DND-41 (cell line): ENCODE data around the gene ORM1.

Experiments used
- ATAC-seq: fragments of 200-7000 bp; cut with Tn5 transposase; 3 replicates; pipeline ENCODE4 v1.9.1; 2021; ENCODE audit warnings: low read depth; ENCODE audit not compliant: insufficient read depth
- DNase-seq: peaks from one replicate; pipeline ENCODE4 v3.0.0-alpha.2; 2020
- H2AFZ ChIP-seq: 2 replicates; pipeline ENCODE4 v1.6.0; 2012; ENCODE audit warnings: low read depth, low read length
- H3K27ac ChIP-seq: 2 replicates; pipeline ENCODE4 v1.5.1; 2012; ENCODE audit warnings: low read length, inconsistent platforms
- H3K27me3 ChIP-seq: fragments of 200-600 bp; sonication (generic); 2 replicates; pipeline ENCODE4 v1.6.0; 2012; ENCODE audit warnings: low read length, mild to moderate bottlenecking, inconsistent platforms; ENCODE audit not compliant: insufficient read depth, poor library complexity
- H3K36me3 ChIP-seq: 2 replicates; pipeline ENCODE4 v1.5.1; 2012; ENCODE audit warnings: low read length, inconsistent platforms; ENCODE audit not compliant: insufficient read depth
- H3K4me1 ChIP-seq: 2 replicates; pipeline ENCODE4 v1.5.1; 2012; ENCODE audit warnings: mild to moderate bottlenecking, low read length; ENCODE audit not compliant: insufficient read depth
- H3K4me2 ChIP-seq: 2 replicates; pipeline ENCODE4 v1.6.0; 2012; ENCODE audit warnings: mild to moderate bottlenecking, moderate library complexity, low read length, inconsistent platforms; ENCODE audit not compliant: insufficient read depth
- H3K4me3 ChIP-seq, 2 experiments: fragments of 200-600 bp in 1 of 2; shearing (Covaris generic) in 1 of 2; 2 replicates each; pipeline ENCODE4 v1.5.1; 2012 to 2016; ENCODE audit warnings: inconsistent platforms in 2 of 2, low read length in 2 of 2, mild to moderate bottlenecking in 2 of 2, low read depth in 1 of 2, moderate library complexity in 1 of 2
- H3K79me2 ChIP-seq: 2 replicates; pipeline ENCODE4 v1.6.0; 2012; ENCODE audit warnings: low read length, inconsistent platforms; ENCODE audit not compliant: insufficient read depth
- H3K9ac ChIP-seq: 2 replicates; pipeline ENCODE4 v1.6.0; 2012; ENCODE audit warnings: low read depth, mild to moderate bottlenecking, inconsistent platforms, low read length, moderate library complexity
- H3K9me3 ChIP-seq: 2 replicates; pipeline ENCODE4 v1.5.1; 2012; ENCODE audit warnings: low read length, moderate library complexity, mild to moderate bottlenecking, inconsistent platforms; ENCODE audit not compliant: insufficient read depth, severe bottlenecking
- H4K20me1 ChIP-seq: 2 replicates; pipeline ENCODE4 v1.6.0; 2012; ENCODE audit warnings: low read length; ENCODE audit not compliant: insufficient read depth
- EZH2 ChIP-seq: IDR thresholded peaks from 3 replicates; pipeline ENCODE4 v1.6.1; 2012; ENCODE audit warnings: borderline replicate concordance, low read depth, mild to moderate bottlenecking, moderate library complexity, low read length, inconsistent platforms; ENCODE audit not compliant: severe bottlenecking
- TF ChIP-seq, protein P1 (sequence below): IDR thresholded peaks from 2 replicates; pipeline ENCODE4 v1.5.1; 2012; ENCODE audit warnings: borderline replicate concordance, low read length, moderate library complexity, mild to moderate bottlenecking; ENCODE audit not compliant: poor library complexity, severe bottlenecking; ENCODE audit errors: extremely low read depth

ORM1 gene

DNA sequence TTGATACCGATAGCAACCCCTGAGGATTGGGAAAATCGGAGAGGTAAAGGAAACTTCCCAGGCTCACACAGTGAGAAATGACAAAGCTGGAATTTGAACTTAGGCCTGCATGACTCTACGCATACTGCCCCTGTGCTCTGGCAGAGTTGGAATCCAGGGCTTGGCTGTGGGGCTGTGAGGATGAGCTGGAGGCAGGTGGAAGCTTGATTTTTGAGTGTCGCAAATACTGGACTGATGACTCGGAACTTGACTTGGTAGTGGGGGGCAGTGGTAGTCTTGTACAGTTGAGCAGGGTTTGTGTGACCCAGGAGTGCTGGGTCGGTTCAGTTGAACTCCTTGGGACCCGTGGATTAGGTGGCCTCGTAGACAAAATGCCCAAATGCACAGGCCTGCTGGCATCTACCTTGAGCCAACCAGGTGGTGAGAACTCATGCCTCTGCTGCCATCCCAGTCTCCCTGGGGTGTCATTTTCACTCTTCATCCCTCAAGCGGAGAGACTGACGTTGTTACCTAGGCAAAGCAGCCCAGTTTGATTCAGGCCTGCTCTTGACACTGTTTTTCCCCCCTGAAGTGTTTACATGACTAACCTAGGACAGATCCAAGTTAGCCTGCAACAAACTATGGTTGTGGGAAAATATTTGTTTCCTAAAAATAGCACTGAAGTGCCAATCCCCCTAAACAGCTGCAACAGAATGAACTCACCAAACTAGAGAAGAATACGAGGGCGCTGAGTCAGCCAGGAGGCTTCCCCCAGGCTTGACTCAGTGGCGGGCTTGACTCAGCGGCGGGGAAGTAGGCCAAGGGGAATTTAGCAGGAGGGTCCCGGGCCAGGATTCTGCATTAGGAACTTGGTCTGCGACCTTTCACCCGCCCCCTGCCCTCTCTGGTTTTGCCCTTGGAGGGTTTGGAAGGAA is 45.7 kb upstream of the ORM1 start:
- Histone ChIP-seq H3K36me3 (no peaks in the 10 kb centered on the region), H3K9ac (no peak overlapping the region), H3K27ac (no peak overlapping the region), H2AFZ (no peak overlapping the region), H4K20me1 (no peaks in the 10 kb centered on the region; the same call in 1 of the 2 replicates), H3K9me3 (no peaks in the 10 kb centered on the region), H3K4me3 (no peak overlapping the region), H3K4me2 (no peak overlapping the region), H3K79me2 (no peaks in the 10 kb centered on the region), H3K27me3 (no peaks in the 10 kb centered on the region), H3K4me1 (no peaks in the 10 kb centered on the region)
- no peak for ATAC-seq
- TF ChIP-seq EZH2 = no peak
- TF ChIP-seq, protein P1, sequence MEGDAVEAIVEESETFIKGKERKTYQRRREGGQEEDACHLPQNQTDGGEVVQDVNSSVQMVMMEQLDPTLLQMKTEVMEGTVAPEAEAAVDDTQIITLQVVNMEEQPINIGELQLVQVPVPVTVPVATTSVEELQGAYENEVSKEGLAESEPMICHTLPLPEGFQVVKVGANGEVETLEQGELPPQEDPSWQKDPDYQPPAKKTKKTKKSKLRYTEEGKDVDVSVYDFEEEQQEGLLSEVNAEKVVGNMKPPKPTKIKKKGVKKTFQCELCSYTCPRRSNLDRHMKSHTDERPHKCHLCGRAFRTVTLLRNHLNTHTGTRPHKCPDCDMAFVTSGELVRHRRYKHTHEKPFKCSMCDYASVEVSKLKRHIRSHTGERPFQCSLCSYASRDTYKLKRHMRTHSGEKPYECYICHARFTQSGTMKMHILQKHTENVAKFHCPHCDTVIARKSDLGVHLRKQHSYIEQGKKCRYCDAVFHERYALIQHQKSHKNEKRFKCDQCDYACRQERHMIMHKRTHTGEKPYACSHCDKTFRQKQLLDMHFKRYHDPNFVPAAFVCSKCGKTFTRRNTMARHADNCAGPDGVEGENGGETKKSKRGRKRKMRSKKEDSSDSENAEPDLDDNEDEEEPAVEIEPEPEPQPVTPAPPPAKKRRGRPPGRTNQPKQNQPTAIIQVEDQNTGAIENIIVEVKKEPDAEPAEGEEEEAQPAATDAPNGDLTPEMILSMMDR = no peak
- DNase-seq = no peak

DNA sequence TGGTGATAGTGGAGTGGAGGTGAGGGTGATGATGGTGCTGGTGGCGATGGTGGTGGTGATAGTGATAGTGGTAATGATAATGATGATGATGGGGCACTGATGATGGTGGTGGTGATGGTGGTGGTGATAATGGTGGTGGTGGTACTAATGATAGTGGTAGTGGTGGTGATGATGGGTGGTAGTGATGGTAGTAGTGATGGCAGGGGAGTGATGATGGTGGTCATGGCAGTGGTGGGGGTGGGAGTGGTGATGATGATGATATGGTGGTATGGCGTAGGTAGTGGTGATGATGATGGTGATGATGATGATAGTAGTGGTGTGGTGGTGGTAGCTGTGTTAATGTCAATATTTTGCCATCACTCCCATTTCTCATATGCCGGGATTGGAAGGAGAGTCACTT is 44.5 kb upstream of the ORM1 start:
- Histone ChIP-seq H3K27ac (no peak overlapping the region), H2AFZ (no peak overlapping the region), H3K4me2 (no peak overlapping the region), H4K20me1 (no peaks in the 10 kb centered on the region; the same call in 1 of the 2 replicates), H3K36me3 (no peaks in the 10 kb centered on the region), H3K9ac (no peak overlapping the region), H3K27me3 (no peaks in the 10 kb centered on the region), H3K4me3 (no peak overlapping the region), H3K9me3 (no peaks in the 10 kb centered on the region), H3K79me2 (no peaks in the 10 kb centered on the region), H3K4me1 (no peaks in the 10 kb centered on the region)
- TF ChIP-seq, protein P1 = no peak
- no peak for DNase-seq
- ATAC-seq = no peak

DNA sequence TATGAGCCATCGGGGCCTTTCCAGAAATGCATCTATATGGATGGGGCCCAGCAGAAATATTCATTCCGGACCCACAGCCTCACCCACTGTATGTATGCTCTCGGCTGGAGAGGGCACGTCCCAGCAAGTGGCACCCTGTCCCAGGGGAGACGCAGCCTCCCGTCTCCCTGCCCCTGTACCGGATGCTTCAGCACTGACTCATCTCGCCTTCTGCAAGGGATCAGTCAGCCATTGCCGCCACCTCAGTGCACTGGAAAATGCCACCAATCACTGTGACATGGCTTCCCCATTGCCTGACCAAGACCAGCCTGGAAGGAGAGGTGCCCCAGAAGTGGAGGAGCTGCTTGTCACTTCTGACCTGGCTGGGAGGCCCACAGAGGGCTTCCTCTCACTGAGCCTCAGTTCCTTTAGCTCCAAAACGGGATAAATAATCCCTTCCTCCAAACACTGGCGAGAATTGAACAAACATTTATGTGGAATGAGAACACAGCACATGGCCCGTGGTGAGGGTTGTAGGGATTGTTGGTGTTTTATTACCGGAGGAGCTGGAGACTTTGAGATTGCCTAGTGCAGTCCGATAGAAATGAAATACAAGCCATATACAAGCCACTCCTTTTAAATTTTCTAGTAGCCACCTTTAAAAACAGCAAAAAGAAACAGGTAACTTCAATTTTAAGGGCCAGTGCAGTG is 43.9 kb upstream of the ORM1 start:
- no peaks in the 10 kb centered on the region for H3K27me3 ChIP-seq
- H3K9ac ChIP-seq = no peak overlapping the region
- no peaks in the 10 kb centered on the region for H3K9me3 ChIP-seq
- no peak overlapping the region for H3K27ac ChIP-seq
- TF ChIP-seq EZH2 = no peak
- no peak overlapping the region for H3K4me2 ChIP-seq
- no peaks in the 10 kb centered on the region; the same call in 1 of the 2 replicates for H4K20me1 ChIP-seq
- no peaks in the 10 kb centered on the region for H3K4me1 ChIP-seq
- H3K36me3 ChIP-seq = no peaks in the 10 kb centered on the region
- H2AFZ ChIP-seq = no peak overlapping the region
- H3K79me2 ChIP-seq = no peaks in the 10 kb centered on the region
- H3K4me3 ChIP-seq = no peak overlapping the region
- DNase-seq (no peak), ATAC-seq (no peak)

DNA sequence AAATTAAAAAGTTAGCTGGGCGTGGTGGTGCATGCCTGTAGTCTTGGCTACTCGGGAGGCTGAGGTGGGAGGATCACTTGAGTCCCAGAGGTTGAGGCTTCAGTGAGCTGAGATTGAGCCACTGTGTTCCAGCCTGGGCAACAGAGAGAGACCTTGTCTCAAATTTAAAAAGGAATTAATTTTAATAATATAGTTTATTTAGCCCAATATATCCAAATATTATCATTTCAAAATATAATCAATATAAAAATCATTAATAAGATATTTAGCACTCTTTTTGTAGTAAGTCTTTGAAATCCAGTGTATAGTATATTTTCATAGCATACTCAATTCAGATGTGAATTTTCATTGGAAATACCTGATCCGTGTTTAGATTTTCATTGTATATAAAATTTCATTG is 43.2 kb upstream of the ORM1 start:
- TF ChIP-seq EZH2 = no peak
- TF ChIP-seq, protein P1 = no peak
- ATAC-seq (no peak), DNase-seq (no peak)
- Histone ChIP-seq H3K4me1 (no peaks in the 10 kb centered on the region), H3K79me2 (no peaks in the 10 kb centered on the region), H3K27me3 (no peaks in the 10 kb centered on the region), H3K36me3 (no peaks in the 10 kb centered on the region), H3K4me3 (no peak overlapping the region), H3K4me2 (no peak overlapping the region), H3K9me3 (no peaks in the 10 kb centered on the region), H4K20me1 (no peaks in the 10 kb centered on the region; the same call in 1 of the 2 replicates), H3K9ac (no peak overlapping the region), H2AFZ (no peak overlapping the region), H3K27ac (no peak overlapping the region)
